Amniotic epithelial cell (primary cell): ENCODE measurements around the gene LHX8.
"Not testable (repeated sequence)": the region's sequence is repeated elsewhere in the genome, so short reads cannot be mapped to it uniquely, and the experiment has no call there.

ENCODE experiments used
- DNase-seq: peaks from one replicate; pipeline ENCODE4 v3.0.0-alpha.2; 2010; ENCODE audit warnings: low read depth

LHX8 gene

DNA sequence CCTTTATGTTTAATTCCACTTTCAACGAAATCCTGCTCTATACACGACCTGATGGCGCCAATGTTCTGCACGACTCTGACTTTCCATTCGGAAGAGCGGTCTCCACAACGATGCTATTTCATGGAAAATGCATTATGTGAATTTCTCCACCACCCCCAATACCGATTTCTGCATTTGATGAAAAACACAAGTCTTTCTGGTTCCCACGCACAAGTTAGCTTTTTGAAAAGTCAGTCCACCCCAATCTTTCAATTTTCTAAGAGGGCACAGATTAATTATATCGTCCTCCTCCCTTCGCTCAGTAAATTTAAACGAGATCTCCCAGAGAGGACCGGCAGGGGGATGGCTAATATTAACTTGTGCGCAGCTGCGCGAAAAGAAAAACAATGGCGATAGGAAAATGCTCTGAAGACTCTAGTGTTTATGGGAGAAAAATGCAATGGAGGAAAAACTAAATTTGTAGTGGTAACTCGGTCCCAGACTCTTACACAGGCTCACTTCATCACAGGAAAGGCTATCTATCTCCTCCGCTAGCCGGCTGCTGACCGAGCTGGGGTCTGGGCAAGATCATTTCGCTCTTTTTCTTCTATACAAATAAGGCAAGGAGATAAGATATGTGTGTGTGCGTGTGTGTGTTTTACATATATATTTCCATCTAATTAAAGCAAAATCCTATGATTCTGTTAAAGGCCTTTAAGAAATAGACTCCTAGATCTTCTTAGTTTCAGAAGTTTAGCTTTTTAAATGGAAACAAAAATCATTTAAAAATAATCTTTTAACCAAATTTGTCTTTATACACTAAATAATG lies 1.2 kb upstream of the LHX8 start:
- DNase-seq = no peak

DNA sequence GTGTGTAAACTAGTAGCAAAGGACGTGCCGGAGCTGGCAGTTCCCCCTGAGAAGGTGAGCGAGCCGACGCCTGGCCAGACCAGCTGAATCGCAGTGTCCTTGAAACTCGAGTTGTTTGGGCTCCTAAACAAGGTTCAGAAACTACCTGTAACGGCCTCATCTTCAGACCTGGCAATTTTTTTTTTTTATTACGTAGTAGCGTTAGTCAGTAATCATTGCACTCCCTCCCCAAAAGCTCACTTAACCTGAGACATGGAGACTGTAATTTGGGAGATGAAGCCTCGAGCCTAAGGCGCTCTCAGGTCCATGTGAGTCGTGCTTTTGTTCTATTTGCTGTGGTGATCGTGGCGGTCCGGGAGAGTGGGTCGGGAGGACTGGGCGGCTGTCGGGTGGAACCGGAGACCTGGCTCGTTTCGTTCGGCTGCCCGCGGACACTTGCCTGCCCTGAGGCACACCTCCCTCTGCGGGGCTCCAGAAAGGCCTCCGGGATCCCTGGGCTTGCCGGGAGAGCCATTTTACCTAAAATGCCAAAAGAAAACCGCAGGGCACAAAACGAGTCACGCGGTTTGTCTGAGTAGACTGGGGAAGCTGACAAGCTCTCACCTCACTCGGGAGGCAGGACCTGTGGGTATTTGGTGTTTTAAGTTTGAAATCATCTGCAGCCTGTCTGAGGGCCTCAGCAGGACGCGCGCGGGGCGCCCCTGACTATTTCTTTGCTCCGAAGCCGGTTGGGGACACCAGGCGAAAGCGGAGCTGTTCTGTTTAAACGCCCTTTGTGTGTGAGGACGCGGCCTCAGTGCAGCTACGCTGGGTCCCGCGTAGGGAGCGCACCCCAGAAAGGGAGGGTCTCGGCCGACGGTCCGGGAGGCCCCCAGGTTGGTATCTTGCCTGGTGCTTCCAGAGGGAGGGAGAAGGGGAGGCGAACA lies 722 bp downstream of the LHX8 start:
- DNase-seq = no peak

- DNase-seq = no peak
Measured at GRCh38 chr1:75135573-75136194, 1.5 kb downstream of the LHX8 start.

DNA sequence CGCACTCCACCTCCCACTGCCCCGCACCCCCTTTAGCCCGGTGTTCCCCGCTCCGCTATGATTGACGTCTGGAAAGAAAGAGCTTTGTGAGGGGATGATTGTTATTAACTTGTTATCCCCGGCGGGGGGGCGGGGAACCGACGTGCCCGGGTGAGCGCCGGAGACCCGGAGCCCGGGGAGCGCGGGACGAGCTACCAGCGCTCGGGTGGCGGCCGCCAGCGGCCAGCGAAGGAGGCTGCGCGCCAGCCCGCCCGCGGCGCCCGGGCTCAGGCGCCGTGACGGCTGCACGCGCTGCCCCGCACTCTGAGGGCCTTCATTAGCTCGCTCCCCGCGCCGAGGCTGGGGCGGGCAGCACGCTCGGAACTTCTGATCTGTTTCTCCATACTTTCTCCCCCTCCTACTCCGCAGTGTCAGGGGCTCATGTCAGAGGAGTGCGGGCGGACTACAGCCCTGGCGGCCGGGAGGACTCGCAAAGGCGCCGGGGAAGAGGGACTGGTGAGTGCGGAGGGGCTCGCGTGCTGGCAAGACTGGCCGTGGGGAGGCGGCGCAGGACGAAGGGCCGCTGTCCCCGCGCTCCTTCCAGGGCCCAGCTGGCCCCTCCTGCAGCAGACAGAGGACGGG lies 2.1 kb downstream of the LHX8 start:
- no peak for DNase-seq

GRCh38 chr1:75136921-75137641 lies 2.9 kb downstream of the LHX8 start:
- DNase-seq = peak; percentile 7

DNA sequence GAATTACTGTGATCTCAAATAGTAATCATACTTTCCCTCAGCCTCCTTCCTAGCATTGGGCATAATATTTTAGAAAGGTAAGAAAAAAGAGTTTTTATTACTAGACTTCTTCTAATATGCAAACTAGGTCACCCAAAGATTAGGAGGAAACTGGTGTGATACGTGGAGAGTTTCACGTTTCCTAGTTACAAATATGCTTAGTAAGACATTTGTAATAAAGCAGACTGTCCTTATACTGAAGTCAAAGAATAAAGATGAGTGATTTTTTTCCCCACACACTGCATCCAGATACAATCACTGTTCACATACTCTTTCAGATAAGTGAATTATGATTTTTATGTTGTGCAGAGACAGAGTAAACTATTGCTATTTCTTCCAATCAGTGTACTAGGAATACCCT lies 17.9 kb downstream of the LHX8 start:
- DNase-seq = no peak

DNA sequence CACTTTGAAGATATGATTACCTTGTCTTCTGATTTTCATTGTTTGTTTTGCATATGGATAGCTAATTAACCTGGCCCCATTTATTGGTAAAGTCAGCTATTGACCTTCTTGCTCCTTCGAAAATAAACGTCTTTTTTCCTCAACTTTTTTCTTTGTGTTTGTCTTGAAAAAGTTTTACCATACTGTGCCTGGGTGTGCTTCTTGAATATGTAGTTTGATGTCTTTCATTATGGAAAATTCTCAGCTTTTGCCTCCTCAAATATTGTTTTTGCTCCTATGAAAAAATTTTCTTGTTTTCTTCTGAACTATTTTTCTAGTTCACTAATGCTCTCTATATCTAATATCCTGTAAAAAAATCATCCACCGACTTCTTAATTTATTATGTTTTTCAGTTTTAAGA lies 25.0 kb downstream of the LHX8 start:
- DNase-seq = no peak

GRCh38 chr1:75165264-75165663 lies 31.1 kb downstream of the LHX8 start:
- DNase-seq = no peak

GRCh38 chr1:75166821-75167220 lies 32.6 kb downstream of the LHX8 start:
- DNase-seq = no peak

DNA sequence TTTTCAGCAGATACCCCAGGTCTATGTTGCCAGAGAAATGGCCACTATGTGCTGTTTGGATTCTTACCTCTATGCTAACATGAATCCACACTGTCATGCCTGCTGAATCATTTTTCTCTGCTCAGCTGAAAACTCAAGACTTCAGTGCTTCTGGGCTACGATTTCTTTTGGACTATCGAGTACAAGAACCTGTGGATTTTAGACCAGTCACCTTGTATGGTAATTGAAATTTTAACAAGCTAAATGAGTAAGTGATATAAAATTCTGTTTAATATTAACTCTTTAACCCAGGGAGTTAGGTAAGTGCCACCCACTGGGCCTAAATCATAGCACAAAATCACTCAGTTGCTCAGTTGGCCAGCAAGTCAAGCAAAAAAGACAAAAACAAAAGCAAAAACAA lies 35.8 kb downstream of the LHX8 start:
- DNase-seq = no peak

DNA sequence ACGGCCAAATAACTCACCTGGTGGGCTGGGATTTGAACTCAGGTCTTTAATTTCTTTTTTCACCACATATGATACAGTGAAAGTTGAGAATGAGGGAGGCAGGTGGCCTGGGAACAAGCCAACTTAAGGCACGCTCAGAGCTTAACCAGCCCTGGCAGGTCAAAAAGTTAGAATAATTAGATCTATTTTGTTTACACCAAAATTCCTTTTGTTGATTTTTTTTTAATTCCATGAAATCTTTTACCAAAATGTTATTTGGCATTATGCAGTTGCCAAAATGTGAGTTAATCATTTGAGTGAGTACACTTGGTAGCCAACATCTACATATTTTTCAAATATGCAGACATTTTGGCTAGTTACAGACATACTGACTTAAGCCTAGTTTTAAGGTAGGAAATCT lies 36.8 kb downstream of the LHX8 start:
- no peak for DNase-seq

DNA sequence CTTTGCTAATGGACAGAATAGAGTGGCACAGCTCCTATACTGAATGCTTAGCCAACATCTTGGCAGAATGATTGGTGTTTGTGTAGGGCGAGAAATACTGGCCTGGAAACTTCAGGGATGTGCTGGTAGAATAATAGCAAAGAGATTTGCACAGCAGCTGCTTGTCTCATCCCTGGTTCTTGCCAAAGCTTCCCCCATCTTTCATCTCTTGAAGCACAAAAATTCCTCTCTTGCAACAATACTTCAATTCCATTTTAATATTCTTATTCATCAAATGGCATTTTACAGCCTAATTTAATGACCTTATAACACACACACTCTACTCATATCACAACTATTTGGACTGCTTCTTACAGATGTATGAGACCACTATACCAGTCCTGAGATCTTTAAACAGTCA lies 37.7 kb downstream of the LHX8 start:
- no peak for DNase-seq

- no peak for DNase-seq
Measured at GRCh38 chr1:75172556-75172955, 38.4 kb downstream of the LHX8 start.

DNA sequence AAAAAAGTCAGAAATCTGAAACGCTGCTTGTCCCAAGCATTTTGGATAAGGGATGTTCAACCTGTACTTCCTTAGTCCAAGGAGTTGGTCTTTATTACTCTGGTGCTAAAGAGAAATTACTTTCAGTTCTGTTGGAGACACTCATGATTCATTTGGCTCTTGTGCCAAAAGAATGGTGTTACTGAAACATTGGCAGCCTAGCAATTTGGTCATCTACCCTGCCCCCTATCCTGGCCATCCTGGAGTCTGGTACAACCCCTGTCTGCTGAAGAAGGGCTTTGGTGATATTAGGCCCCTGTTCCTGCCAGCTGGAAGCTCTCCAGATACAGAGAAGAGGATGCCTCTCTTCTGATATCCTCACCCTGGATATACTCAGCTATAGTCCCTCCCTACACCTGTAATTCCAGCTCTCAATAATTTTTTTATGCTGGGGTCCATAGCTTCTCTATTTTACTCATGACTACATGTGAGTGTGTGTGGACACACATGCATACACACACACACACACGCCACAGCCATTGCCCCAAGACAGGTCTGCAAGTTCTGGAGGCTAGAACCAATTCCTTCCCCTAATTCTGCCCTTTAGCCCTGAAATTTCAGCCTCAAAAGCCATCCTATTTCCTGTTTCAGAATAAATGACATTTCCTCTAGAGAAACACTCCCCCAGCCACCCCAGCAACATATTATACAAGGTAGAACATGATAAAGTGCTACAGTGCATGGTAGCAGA lies 40.0 kb downstream of the LHX8 start:
- DNase-seq = no peak

- not testable (repeated sequence) for DNase-seq
Measured at GRCh38 chr1:75181214-75181955, 47.2 kb downstream of the LHX8 start.

GRCh38 chr1:75188892-75189291 lies 54.7 kb downstream of the LHX8 start:
- DNase-seq = no peak

- no peak for DNase-seq
Measured at GRCh38 chr1:75198163-75198562, 64.0 kb downstream of the LHX8 start.

DNA sequence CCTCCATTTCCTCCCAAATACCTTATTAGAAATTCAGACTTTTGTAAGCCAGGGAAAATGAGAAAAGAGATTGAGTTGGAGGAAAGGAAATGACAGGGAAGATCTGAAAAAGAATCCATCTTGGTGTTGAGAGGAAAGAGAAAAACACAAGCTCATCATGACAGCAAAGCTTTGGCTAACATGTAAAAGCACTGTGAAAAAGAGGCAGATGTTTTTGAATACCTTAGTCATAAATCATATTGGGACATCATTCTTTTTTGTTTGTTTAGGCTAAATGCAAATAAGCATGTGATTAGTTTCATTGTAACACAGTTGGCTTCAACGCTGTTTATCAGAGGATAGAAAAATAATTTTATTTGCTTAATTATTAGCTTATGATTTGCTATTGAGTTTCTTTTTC lies 64.6 kb downstream of the LHX8 start:
- no peak for DNase-seq

DNA sequence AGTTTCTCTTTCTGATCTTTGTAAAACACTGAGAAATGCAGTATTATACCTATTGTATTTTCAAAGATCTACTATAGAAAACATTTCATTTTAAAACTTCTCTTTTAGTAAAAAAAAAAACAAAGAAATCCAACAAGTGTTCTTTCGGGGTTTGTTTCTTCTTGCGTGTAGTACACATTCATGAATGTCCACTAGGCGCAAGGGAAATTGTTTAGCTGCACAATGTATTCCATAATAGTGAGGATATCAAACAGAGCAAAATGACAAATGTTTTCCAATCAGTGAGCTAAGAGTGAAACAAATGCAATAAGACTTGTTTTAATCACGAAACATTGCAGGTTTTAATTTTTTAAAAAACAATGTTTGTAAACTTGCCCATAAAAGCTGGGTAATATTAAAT lies 68.6 kb downstream of the LHX8 start:
- DNase-seq = no peak
